GM21825 (cell line): ENCODE results near the gene OST4.

Experiments used
- ATAC-seq: cut with Tn5 transposase; IDR thresholded peaks from one replicate; pipeline ENCODE4 v1.9.1; 2021; ENCODE audit warnings: mild to moderate bottlenecking, moderate library complexity; ENCODE audit not compliant: unreplicated experiment

Gene OST4

DNA sequence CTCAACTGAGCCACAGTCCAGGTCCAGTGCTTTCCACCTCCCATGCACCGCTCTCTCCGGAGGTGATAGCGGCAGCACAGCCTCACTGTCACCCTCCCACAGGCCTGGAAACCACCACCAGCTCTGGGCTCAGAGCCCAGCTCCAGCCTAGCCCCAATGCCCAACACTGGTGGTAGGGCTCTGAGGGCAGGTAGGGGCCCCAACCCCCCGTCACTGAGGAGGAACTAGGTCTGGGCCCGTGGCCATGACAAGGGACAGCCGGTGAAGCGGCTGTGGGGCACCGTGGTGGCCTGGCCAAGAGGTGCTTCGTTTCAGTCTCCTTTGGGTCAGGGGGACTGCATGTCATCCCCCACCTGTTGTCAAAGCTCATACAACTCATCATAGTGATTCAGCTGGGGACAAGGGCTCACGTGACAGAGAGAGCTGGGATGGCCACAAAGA is 44.2 kb downstream of the OST4 start:
- no peak for ATAC-seq

DNA sequence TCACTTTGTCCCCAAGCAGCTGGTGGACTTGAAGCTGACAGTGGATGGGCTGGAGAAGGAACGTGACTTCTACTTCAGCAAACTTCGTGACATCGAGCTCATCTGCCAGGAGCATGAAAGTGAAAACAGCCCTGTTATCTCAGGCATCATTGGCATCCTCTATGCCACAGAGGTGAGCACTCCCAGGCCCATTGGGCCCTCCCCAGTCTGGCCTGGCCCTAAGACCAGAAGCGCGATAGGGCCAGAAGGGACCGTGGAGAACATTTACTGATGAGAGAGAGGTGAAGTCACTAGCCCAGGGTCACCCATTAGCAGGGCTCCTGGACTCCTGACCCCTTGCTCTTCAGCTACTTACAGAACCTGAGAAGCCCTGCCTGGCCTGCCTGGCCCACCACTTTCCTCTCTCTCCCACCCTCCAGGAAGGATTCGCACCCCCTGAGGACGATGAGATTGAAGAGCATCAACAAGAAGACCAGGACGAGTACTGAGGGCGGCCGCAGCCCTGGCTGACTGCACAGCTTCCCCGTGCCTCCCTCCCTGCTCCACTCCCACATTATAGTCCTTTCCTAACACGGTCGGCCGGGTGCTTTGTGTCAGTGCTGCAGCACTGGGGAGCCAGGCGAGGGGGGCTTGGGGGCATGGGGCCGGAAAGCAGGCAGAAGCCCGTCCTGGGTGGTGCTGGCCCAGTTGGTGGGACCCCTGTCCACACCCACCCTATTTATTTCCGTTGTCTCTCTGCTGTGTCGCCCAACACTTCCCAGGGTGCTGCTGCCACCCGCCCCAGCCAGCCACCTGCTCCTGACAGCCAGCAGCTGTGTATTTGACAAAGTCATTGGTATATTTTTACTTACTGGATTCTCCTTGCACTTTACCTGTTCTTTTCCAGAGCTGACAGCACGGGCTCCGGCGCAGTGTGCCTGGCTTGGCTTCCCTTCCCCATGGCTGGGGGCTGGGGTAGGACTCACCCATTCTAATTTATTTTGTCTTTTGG is 45.3 kb downstream of the OST4 start:
- no peak for ATAC-seq

DNA sequence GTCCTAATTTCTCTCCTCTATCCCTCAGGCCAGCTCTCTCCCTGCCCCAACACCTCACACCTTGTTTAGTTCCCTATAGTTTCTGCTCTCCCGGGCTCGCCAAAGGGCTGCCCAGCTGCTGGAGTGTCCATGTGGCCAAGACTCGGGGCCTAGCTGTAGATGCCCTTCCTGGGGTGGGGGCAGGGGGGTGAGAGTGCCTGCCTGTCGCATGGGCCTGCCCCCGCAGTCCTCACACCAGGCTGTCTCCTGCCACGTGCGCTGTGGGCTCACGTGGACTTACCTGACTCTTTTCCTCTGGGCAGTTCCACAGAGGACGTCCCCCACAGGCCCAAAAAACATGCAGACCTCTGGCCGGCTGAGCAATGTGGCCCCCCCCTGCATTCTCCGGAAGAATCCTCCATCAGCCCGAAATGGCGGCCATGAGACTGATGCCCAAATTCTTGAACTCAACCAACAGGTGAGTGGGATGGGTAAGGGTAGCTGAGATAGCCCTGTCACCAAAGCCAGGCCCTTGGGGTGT is 46.1 kb downstream of the OST4 start:
- ATAC-seq: no peak

DNA sequence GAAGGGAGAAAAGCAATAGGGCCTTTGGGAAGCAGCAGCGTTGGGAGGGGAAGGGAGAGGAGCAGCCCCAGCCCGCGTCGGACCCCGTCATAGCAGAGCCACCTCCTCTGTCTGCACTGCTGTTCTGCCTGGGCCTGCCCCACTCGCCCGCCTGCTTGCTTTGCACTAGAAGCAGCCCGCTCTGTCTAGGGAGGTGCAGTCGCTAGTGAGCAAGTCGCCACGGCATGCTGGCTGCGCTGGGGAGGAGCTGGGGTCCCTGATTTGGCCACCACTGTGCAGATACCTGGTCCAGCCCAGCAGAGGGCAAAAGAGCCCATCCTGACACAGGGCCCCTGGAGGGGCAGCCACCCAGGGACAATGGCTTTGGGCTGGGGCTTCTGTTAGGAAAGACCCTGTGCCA is 46.6 kb downstream of the OST4 start:
- ATAC-seq: no peak

DNA sequence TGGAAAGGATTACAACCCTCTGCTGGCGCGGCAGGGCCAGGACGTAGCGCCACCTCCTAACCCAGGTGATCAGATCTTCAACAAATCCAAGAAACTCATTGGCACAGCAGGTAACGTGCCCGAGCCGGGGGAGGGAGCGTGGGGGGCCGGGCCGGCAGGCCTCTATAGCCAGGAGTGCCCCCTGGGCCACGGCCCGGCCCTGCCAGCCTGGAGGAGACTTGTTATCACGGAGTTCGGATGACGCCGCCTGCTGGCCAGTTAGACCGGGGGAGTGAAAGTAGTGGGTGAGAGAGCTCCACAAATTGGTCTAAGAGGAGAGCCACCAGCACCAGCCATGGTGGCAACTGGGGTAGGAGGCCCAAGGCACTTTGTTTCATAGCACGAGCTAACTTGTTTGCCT is 47.3 kb downstream of the OST4 start:
- no peak for ATAC-seq

DNA sequence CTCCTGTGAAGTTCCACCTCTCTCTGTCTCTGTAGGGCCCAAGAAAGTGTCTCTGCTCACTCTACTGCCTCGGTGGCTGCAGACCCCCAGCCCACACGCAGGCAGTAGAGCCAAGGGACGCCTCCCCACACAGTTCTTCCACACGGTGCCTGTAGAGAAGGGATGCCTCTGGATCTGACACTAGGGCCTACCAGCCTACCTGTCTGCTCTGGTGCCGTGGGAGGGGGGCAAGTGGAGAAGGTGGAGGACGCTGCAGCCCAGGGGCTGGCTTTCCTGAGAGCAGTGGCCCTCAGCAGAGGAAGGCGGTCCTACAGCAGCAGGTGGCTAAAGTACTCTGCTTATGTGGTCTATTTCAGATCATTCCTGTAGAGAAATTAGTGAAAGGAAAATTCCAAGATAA is 47.7 kb downstream of the OST4 start:
- no peak for ATAC-seq

DNA sequence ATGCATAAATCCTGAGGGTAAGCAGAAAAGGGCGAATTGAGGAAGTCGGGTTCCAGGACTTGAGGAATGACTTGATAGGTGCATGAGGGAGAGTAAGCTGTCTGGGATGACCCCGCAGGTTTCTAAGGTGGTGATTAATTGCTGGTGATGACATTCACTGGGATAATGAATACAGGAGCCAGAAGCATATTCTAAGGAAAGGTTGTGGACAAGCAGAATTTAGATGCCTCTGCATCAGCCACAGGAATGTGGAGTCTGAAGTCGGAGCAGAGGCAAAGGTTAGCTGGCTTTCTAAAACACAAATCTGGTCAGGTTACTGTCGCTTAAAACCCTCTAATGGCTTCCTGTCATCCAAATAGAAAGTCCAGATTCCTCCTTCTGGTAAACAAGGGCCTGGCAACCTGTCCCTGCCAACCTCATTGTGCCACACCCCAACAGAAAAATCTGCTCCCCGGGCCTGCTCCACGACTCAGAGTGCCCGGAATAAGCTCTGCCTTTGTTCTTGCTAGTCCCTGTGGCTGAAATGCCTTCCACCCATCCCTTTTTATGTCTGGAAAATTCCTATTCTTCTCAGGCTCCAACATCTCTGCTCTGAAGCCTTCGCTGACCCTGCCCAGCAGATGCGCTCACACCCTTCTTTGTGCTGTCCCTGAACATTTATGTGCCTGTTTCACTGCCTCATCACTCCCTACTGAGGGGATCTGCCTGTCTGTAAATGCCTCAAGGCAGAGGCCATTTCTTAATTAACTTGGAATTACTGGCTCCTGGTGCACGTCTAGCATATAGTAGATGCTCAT is 50.0 kb downstream of the OST4 start:
- ATAC-seq: no peak
